ENCODE data around the gene MDM4.
"Not testable (repeated sequence)": the region's sequence is repeated elsewhere in the genome, so short reads cannot be mapped to it uniquely, and the experiment has no call there.

MDM4 gene

GRCh38 chr1:204493145-204493983 is 22.8 kb upstream of the MDM4 start:
- DNase-seq, result peak; percentile 45

- peak; percentile 30 for DNase-seq
Measured at GRCh38 chr1:204493984-204494280, 22.3 kb upstream of the MDM4 start.

GRCh38 chr1:204494281-204495077 is 21.7 kb upstream of the MDM4 start, which contains the start of gene PIK3C2B:
PIK3C2B (minus strand) TSS chr1:204494805; CDS start chr1:204469802, 25,003 bp downstream.
- DNase-seq, result peak; percentile 66

GRCh38 chr1:204495078-204495753 is 21.0 kb upstream of the MDM4 start:
- DNase-seq, result no peak

- no peak for DNase-seq
Measured at GRCh38 chr1:204495777-204496176, 20.4 kb upstream of the MDM4 start.

GRCh38 chr1:204498981-204499380 is 17.2 kb upstream of the MDM4 start:
- peak; percentile 64 for DNase-seq

- no peak for DNase-seq
Measured at GRCh38 chr1:204499511-204500468, 16.4 kb upstream of the MDM4 start.

GRCh38 chr1:204502241-204502640 is 14.0 kb upstream of the MDM4 start:
- no peak for DNase-seq

- peak; percentile 73 for DNase-seq
Measured at GRCh38 chr1:204503122-204503912, 12.9 kb upstream of the MDM4 start.

GRCh38 chr1:204503913-204504519 is 12.2 kb upstream of the MDM4 start:
- no peak for DNase-seq

GRCh38 chr1:204505674-204506200 is 10.5 kb upstream of the MDM4 start:
- no peak for DNase-seq

- peak; percentile 92 for DNase-seq
Measured at GRCh38 chr1:204506201-204506968, 9.8 kb upstream of the MDM4 start.

GRCh38 chr1:204506969-204507316 is 9.3 kb upstream of the MDM4 start:
- peak; percentile 93 for DNase-seq

- DNase-seq, result peak; percentile 72
Measured at GRCh38 chr1:204507317-204508105, 8.7 kb upstream of the MDM4 start.

GRCh38 chr1:204509186-204509635 is 7.0 kb upstream of the MDM4 start:
- DNase-seq, result no peak

GRCh38 chr1:204511366-204511765 is 4.8 kb upstream of the MDM4 start:
- no peak for DNase-seq

- peak; percentile 100 for DNase-seq
Measured at GRCh38 chr1:204513117-204513716, 3.0 kb upstream of the MDM4 start.

- DNase-seq, result no peak
Measured at GRCh38 chr1:204514828-204515227, 1.4 kb upstream of the MDM4 start.

- not testable (repeated sequence) for DNase-seq
Measured at GRCh38 chr1:204517382-204517781, 1.2 kb downstream of the MDM4 start.
